ENCODE results near the gene PRDM1.
A peak's percentile ranks its signal among the peaks of the same experiment; 100 is the strongest.

PRDM1 gene

DNA sequence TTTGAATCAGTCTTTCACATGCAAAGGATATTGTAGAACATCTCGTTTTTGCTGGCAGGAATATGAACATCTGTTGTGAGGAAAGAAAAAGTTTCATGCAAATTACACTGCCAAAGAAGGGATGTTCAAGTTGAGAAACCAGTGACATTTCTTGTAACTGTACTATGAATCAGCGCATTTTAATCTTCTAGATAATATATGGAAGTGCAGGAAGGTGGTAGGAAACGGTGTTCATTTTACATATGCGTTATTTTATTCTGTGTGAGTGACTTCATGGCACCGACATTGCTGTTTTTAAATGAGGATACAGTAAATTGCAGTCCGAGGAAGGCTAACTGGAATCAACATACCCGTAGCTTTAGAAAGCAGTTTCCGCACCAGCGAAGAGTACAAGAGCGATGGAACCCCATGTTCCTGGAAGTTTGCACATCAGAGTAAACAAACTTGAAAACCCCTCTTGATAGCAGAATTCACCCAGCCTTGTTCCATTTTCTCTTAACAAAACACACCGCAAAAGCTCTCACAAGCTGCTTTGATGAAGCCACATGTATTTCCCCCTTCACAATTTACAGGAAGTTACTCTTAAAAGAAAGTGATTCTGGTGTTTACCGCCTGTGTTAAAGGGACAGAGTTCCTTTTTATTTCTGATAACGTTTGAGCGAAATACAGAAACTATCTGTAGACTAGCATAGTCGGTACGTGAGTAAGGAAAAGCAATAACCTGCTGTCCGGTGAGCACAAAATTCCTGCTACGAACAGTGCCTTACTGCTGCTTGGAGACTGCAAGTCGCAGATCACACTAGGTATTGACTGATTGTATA is 11.5 kb downstream of the PRDM1 start:
- DNase-seq (ENCODE audit: low spot score), result peak; percentile 88

DNA sequence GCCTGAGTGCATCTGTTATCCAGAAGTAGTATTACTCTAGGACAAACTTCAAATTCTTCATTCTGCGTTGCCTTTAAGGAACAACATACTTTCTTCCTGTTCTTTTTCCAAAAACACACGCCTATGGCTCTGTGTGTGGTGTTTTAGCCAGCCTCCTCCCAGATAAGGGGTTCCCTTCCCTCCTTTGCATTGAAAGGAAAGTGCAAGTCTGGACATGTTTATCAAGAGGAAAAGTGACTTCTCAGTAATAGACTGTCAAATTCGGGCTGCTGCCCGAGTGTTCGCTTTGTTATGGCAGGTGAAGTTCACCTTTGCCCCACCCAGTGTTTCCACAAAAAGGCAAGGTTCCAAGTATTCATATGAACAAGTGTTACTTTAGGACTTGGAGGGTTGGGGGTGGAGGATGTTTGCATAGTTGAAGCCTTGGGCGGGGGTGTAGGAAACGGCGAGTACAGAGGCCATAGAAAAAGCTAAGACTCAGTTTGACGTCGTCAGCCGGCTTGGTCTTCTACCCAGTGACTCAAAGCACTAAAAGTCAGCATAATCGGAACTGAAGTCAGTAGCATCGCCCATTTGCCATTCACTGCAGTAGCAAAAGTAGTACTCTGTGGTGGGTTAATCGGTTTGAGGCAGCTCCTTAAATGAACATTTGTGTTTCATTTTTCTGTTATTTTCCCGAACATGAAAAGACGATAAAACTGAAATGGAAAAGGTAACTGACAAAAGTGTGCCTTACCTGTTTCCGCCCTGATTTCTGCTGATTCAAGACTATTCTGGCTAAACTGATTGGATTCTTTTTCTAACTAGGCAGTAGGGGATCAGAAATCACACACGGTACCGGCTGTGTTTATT is 12.5 kb downstream of the PRDM1 start:
- DNase-seq (ENCODE audit: low spot score), result peak; percentile 76

DNA sequence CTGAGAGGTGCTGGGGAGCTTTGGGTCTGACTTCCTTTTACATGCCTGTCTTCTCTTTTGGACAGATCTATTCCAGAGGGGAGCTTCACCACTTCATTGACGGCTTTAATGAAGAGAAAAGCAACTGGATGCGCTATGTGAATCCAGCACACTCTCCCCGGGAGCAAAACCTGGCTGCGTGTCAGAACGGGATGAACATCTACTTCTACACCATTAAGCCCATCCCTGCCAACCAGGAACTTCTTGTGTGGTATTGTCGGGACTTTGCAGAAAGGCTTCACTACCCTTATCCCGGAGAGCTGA is 13.1 kb downstream of the PRDM1 start:
- DNase-seq (ENCODE audit: low spot score), result no peak

DNA sequence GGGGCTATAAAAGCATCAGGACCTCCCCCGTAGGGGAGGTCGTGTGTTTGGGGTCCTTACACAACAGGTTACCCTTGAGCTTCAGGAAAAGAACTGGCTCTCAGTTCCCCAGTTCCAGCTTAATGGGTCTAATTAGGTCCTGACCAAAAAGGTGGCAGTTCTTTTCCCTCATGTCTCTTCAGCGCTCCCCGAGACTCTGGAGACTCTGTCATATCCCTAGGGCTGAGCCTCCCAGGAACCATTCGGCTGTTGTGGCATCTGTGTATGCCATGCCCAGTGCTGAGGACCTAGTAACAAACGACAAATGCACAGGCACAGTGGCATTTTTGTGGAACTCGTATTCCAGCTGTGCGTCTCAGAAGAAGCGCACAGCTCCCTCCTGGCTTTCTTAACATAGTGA is 14.6 kb downstream of the PRDM1 start:
- DNase-seq (ENCODE audit: low spot score), result no peak

DNA sequence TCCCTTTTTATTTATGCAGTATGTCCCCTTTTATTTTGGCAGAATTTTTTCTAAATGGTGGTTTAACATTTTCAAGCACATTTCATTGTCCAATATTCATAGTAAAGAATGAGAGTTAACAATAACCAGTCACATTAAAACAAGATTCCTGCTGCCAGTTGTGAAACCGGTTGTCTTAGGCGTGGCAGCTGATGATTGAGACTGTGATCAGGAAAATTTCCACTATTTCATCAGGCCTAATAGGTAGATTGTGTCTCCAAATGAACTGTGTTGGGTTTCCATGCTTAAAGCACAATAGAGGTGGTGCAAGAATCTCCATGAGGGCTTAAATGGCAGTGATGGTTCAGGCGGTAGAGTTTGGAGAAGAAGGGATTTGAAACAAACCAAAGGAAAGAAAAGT is 15.3 kb downstream of the PRDM1 start:
- DNase-seq (ENCODE audit: low spot score), result no peak

DNA sequence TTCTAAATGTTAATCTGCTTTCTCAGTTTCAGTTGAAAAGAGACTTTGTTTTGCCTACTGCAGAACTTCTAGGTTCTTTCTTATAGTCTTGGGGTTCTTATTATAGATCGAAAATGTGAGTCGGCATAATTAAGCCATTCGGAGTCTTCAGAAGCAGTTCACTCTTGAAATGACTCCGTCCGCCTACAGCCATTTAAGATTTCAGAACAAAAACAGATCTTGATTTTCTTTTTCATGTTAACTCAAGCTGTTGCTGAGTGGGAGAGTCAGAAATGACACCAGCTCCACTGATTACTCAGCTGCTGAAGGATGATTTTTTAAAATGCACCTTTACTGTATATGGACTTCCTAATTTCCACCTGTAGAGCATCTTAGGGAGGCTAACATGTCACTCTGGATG is 15.9 kb downstream of the PRDM1 start:
- no peak for DNase-seq (ENCODE audit: low spot score)

DNA sequence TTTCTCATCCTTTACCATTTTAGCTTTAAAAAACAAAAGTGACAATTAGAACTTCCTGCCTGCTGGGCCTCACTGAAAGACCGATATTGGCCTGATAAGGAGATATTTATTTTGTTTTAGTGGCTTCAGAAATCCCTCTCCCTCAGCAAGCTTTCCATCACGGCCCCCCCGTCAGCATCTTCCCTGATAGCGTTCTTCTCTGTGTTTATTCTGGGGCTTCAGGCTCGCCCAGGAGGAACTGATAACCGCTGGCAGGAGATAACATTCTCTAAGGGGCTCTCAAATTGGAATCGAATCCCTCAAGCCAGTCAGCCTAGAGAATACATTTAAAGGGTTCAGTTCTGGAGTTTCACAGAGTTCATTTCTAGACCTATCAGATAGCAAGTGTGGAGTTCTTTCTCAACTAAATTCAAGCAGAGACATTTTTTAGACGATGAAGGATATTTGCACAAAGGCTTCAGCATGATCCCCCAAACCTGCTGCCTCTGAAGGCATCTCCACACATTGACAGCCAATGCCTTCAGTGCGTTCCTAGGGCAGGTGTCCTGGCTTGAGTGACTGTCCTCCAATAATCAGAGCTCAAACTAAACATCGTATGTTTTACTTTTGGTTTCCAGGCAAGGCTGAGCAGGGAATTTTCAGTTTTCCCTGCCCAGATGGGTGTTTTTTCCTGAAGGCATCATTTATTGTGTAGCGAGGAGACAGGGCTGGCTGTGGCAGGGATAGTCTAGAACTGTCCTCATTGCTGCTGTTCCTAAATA is 17.0 kb downstream of the PRDM1 start:
- DNase-seq (ENCODE audit: low spot score), result no peak

DNA sequence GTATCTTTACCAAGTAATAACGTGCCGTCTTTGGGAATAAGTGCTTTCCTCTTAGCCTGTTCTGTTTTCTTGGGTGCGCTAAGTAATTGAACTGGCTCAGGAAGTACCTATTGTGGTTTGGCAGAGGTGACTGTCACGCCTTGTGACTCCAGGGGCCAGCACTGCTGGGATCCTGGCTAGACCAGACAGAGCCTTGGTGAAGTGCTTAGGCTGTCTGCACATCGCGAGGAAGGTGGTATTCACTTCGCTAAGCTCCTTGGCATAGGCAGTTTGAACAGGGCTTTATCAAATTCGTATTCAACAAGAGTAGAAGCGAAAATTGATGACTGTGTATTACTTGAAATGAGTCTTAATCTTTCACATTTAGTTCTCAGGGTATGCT is 17.6 kb downstream of the PRDM1 start:
- peak; percentile 60 for DNase-seq (ENCODE audit: low spot score)

DNA sequence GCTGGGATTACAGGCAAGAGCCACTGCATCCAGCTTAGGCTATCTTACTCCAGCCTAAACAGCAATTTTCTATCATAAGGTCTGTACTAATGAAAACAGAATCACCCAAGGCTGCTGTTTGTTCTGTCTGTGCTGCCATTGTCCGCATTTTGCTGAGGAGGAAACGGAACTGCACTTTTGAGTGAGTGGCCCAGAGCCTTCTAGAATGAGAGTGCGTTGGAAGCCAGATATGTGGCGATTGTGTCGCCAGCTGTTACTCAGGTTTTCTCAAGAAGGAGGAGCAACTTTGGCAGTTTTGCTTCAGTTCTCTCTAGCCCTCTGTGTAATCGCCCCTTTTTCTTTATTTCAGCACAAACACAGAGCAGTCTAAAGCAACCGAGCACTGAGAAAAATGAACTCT is 18.3 kb downstream of the PRDM1 start:
- no peak for DNase-seq (ENCODE audit: low spot score)

DNA sequence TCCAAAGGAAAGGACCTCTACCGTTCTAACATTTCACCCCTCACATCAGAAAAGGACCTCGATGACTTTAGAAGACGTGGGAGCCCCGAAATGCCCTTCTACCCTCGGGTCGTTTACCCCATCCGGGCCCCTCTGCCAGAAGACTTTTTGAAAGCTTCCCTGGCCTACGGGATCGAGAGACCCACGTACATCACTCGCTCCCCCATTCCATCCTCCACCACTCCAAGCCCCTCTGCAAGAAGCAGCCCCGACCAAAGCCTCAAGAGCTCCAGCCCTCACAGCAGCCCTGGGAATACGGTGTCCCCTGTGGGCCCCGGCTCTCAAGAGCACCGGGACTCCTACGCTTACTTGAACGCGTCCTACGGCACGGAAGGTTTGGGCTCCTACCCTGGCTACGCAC is 18.8 kb downstream of the PRDM1 start:
- no peak for DNase-seq (ENCODE audit: low spot score)

DNA sequence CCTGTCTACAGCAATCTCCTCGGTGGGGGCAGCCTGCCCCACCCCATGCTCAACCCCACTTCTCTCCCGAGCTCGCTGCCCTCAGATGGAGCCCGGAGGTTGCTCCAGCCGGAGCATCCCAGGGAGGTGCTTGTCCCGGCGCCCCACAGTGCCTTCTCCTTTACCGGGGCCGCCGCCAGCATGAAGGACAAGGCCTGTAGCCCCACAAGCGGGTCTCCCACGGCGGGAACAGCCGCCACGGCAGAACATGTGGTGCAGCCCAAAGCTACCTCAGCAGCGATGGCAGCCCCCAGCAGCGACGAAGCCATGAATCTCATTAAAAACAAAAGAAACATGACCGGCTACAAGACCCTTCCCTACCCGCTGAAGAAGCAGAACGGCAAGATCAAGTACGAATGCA is 19.4 kb downstream of the PRDM1 start:
- DNase-seq (ENCODE audit: low spot score), result no peak

DNA sequence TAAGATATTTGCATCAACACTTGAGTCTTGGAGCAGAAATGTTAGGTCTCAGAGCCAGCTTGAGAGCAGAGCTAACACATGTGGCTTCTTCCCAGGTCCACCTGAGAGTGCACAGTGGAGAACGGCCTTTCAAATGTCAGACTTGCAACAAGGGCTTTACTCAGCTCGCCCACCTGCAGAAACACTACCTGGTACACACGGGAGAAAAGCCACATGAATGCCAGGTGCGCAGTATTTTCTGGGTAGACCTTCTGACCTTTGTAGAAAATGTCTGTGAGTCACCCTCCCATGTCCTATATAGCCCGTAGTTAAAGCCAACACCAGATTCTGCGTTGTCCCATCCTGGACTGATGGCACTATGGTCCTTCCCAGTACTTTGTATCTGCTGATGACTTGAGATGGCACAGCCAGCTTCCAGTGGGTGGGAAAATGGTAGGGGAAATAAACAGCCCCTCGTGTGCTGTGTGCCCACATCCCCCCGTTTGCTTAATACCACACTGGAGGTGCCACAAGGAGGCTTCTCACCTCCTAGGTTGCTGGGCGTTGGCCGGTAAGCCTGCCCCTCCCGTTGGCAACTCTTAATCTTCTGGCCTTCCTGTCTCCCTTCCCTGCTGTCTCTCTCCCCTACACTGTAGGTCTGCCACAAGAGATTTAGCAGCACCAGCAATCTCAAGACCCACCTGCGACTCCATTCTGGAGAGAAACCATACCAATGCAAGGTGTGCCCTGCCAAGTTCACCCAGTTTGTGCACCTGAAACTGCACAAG is 20.3 kb downstream of the PRDM1 start:
- DNase-seq (ENCODE audit: low spot score), result no peak

DNA sequence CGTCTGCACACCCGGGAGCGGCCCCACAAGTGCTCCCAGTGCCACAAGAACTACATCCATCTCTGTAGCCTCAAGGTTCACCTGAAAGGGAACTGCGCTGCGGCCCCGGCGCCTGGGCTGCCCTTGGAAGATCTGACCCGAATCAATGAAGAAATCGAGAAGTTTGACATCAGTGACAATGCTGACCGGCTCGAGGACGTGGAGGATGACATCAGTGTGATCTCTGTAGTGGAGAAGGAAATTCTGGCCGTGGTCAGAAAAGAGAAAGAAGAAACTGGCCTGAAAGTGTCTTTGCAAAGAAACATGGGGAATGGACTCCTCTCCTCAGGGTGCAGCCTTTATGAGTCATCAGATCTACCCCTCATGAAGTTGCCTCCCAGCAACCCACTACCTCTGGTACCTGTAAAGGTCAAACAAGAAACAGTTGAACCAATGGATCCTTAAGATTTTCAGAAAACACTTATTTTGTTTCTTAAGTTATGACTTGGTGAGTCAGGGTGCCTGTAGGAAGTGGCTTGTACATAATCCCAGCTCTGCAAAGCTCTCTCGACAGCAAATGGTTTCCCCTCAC is 21.0 kb downstream of the PRDM1 start:
- DNase-seq (ENCODE audit: low spot score), result no peak

DNA sequence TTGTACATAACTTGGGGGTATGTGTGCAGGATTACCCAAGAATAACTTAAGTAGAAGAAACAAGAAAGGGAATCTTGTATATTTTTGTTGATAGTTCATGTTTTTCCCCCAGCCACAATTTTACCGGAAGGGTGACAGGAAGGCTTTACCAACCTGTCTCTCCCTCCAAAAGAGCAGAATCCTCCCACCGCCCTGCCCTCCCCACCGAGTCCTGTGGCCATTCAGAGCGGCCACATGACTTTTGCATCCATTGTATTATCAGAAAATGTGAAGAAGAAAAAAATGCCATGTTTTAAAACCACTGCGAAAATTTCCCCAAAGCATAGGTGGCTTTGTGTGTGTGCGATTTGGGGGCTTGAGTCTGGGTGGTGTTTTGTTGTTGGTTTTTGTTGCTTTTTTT is 22.0 kb downstream of the PRDM1 start:
- DNase-seq (ENCODE audit: low spot score), result no peak

DNA sequence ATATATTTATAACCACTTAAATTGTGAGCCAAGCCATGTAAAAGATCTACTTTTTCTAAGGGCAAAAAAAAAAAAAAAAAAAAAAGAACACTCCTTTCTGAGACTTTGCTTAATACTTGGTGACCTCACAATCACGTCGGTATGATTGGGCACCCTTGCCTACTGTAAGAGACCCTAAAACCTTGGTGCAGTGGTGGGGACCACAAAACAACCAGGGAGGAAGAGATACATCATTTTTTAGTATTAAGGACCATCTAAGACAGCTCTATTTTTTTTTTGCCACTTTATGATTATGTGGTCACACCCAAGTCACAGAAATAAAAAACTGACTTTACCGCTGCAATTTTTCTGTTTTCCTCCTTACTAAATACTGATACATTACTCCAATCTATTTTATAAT is 22.9 kb downstream of the PRDM1 start:
- no peak for DNase-seq (ENCODE audit: low spot score)

DNA sequence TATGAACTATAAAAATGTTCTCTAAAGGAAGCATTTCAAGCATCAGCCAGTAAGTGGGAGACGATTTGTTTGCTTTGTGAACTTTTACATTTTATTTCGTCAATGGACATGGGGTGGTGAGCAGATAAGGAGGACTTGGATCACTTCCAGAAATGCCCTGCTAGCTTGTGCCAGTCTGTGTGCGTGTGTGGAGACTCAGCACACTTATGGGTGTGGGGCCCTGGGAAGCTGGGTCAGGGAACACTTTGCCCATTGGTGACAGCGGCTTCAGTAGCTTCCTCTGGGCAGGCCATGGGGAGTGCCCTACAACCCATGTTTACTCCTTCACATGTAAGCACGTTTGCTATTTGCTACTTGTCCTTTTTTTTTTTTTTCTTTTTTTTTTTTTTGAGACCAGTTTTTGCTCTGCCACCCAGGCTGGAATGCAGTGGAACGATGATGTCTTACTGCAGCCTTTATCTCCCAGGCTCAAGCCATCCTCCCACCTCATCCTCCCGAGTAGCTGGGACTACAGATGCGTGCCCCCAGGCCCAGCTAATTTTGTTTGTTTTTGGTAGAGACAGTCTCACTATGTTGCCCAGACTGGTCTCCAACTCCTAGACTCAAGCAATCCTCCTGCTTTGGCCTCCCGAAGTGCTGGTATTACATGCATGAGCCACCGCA is 24.2 kb downstream of the PRDM1 start:
- DNase-seq (ENCODE audit: low spot score), result no peak

DNA sequence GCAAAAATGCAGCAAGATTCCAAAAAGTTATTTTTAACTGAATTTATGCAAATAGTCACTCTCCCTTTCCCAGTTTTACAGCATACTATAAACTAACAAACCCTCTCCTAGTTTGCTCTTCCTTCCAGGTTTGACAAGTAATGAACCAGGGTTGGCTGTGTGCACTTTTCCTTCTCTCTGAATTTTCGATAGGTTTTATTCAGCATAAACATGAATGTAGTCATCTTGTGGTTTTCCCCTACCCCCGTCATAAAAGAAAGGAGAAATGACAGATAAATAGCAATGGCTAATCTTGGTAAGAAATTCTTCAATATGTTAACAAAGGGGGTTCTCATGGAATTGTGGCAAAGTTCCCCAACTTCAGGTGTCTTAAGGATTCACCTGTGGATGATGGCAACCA is 26.3 kb downstream of the PRDM1 start:
- DNase-seq (ENCODE audit: low spot score), result no peak

DNA sequence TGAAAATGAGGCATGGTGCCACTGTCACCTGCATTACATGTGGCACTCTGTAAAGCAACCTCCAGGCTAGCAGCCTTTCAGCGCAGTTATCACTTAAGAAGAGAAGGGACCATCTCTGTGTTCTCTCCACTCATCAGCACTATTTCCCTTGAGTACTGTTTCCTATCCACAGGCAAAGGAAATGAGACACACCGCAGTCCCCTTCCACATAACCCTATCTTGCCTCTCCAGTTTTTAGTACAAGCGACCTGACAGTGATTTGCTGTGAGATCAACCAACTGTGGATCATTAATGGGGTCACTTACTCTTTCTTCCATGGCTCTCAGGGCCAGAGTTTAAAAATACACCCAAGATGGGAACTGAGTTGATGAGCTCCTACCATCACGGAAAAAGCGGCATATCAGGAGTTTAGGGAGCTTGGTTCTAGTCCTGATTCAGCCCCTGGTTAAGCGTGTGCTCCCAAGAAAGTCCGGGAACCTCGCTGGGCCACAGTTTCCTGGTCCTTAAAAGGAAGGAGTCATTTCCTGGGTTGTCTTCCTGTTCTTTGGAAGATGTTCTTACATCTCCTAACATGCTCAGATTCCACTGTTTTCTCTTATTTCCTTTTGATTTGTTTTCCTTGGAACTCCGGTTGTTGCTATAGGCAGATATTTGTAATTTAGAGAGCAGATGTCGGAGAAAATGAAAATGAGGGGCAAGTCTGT is 27.3 kb downstream of the PRDM1 start:
- no peak for DNase-seq (ENCODE audit: low spot score)

DNA sequence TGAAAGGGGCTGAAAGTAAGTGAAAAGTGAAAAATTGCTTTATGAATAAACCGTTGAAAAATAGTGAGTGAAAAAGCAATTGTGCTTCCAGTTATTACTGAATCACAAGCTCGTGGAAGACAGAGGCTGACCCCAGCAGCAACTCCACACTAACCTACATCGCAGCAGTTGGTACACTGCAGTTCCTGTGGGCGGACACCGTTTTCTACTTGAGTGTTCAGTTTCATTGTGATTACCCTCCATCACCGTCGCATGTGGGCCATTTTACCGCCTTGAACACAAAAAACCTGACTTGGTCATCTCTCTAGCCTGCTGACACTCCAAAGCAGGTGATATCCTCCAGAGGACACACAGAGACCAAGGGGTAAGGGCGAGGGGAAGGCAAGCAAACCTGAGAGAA is 28.4 kb downstream of the PRDM1 start:
- DNase-seq (ENCODE audit: low spot score), result peak; percentile 38

DNA sequence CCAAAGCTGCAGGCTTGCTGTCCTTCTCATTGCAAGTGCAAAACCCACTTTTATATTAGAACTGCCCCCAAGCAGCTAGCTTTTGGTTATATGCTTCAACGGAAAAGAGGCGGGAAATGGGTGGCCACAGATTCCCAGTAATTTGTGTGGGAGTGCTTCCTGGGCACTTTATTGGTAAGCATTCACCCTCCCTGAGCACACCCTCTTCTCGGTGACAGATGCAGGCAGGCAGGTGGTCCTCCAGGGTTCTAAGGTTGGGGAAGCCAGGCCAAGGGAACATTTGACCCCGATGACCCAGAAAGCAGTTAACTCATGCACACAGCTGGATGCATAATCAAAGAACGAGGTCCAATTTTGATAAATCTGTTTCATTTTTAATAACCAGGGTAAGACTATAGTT is 29.1 kb downstream of the PRDM1 start:
- DNase-seq (ENCODE audit: low spot score), result no peak
